DMS79 (cell line): ENCODE results near the gene NLRC4.
"Not testable (repeated sequence)": the region's sequence is repeated elsewhere in the genome, so short reads cannot be mapped to it uniquely, and the experiment has no call there.

ENCODE experiments used
- DNase-seq: peaks from one replicate; lab custom pipeline; 2025; lab: John Stamatoyannopoulos, UW

The NLRC4 gene

DNA sequence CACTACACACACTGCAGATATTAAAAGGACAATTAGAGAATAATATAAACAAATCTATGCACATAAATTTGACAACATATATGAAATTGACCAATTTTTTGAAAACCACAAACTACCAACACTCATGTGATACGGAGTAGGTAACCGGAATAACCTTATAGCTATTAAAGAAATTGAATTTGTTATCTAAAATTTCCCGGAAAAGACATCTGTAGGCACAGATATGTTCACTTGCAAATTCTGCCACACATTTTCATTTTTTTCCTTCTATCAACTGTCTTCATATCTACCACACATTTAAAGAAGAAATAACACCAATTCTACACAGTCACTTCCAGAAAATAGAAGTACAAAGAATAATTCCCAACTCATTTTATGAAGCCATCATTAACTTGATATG lies 22.4 kb downstream of the NLRC4 start:
- DNase-seq = no peak

DNA sequence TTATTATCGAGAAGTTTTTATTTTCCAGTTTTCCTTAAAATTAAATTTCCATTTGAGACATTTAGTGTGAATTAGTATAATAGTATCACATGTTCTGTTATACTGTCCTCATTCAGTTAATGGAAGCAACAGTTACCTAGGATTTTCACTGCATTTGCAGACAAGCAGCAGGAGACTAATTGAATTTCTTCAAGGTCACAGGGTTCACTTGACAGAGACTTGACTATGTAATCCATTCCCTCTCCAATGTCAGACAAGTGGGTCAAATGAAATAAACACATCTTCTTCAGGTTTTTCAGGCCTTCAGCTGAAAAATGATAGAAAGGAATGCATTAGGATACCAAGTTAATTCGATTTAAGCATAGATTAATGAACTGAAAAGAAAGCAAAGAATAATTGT lies 26.7 kb downstream of the NLRC4 start:
- no peak for DNase-seq

DNA sequence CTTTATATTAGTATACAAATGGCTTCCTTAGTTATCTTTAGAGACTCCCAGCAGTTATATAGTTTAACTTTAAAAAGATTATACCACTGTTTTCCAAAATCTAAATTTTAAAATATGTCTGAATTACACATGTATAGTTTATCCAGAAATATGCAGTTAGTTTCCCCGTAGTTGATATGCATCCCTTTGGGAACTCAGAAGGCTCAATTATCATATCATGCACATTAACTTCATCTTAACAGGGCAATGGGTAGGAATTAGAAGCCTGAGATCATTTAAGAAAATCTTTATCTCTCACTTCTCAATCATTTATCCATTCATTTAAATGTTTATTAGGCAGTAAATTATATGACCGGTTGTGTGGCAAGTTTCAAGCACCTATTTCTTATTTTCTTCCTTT lies 27.2 kb downstream of the NLRC4 start:
- DNase-seq = no peak

DNA sequence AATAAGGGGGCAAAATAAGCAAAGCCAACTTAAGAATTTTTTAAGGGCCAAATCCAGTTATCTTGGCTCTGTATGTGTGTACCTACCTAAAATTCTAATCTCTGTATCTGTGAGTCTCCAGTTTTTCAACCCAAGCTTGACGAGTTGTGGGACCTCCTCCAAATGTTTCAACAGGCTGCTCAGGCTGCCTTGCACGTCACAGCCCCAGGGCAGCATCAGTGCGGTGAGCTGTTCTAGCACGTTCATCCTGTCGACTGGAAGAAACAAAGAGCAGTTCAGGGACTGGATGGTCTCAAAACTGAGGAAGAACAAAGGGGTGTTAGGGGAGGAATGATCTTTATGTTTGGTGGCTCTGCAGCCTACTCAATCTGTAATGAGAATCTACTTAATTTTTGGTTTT lies 29.4 kb downstream of the NLRC4 start:
- no peak for DNase-seq

DNA sequence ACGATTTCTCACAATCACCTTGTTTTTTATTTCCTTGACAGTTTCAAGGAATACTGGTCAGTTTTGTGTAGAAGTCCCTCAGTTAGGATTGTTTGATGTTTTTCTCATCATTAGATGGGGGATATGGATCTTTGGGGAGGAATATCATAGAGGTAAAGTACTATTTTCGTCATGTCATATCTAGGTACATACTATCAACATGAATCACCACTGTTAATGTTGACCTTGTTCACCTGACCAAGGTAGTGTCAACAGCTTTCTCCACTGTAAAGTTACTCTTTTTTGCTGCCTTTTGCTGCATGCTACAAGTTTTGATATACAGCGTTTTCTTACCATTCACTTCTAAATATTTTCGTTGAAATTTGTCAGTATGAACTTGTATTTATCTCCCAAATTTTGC lies 32.7 kb downstream of the NLRC4 start:
- no peak for DNase-seq

DNA sequence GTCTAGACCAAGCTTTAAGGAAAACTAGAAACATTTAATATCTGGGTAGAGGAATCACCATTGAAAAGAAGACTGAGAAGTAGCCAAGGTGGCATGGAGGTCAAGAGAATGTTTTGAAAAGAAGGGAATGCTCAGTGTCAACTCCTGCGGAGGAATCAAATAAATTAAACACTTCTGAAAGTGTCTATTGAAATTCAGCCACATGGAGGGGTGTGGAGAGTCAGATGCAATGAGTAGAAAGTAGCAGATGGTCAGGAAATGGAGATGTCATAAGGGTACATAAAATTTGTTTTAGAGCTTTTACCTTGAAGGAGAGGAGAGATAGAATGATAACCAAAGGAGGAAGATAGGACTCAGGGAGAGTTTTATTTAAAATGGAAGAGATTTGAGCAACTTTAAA lies 35.1 kb downstream of the NLRC4 start:
- no peak for DNase-seq

DNA sequence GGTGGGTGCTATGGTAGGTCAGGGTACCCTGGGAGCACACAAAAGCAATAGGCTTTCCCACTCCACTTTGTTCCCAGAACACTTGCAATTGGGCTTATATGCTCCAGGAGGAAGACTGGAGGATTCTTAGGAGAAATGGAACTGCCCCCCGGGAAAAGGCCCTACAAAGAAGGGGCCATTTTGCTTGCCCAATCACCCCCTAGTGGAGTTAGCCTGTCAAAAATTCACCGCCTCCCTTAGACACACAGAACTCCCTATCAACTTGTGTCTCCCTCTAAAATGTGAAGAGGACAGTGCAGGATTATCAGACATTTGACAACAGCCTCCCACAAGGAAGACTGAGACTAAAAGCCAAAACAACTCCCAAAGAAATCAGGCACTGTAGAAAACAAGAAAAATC lies 36.5 kb downstream of the NLRC4 start:
- no peak for DNase-seq

DNA sequence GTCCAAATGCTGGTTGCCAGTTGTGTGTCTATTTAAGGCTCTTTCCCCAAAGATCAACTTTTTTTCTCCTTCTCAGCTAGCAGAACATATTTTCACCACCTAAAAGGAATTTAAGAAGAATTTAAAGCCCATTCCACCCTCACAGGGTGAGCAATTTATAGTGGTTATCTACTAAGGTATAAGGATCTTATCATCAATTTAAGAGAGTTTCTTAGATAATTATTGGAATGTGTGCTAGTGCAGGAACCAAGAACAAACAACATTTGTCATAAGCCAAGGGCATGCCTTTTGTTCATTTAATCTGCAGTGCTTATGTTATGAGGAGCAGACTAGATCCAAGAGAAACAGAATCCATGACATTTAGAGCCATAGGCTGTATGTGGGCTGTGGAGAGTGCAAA lies 37.2 kb downstream of the NLRC4 start:
- no peak for DNase-seq

DNA sequence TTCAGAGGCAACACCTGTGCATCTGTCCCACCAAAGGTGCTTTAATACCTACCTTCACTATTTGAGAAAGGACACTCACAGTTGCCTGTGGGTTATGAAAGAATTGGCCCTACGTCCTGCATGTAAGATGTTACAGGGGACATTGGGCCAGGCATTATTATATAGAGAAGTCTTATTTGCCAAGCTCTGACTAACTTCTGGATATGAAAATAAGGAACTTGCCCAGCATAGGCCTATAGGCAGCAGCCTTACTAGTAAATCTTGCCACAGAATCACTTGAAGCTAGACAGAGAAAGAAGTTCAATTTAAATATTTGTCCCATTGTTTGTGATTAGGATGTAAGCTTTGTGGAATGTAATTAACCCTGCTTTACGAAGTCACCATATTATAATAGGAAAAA lies 41.7 kb downstream of the NLRC4 start:
- DNase-seq = no peak

DNA sequence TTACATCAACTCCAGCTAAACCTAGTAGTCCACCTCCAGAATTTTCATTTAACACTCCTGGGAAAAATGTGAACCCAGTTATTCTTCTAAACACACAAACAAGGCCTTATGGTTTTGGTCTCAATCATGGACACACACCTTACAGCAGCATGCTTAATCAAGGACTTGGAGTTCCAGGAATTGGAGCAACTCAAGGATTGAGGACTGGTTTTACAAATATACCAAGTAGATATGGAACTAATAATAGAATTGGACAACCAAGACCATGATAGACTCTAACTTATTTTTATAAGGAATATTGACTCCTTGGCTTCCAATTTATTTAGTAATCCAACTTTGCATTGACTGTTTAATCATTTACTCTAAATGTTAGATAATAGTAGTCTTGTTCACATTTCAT lies 44.2 kb downstream of the NLRC4 start:
- DNase-seq = no peak

DNA sequence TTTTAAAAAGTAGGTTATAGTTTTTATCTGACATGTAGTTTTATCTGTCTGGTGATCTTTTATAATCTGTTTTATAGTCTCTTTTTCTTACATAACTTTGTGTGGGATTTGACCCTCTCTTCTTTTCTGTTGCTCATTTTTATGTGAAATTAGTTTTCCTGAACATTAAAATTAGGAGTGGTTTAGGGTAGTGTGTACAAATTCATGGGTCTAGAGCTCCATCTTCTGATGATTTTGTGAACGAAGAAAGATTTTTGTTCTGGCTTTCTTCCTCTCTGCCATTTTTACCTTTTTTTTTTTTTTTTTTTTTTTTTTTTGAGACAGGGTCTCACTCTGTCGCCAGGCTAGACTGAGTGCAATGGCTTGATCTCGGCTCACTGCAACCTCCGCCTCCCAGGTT lies 52.4 kb downstream of the NLRC4 start:
- no peak for DNase-seq

DNA sequence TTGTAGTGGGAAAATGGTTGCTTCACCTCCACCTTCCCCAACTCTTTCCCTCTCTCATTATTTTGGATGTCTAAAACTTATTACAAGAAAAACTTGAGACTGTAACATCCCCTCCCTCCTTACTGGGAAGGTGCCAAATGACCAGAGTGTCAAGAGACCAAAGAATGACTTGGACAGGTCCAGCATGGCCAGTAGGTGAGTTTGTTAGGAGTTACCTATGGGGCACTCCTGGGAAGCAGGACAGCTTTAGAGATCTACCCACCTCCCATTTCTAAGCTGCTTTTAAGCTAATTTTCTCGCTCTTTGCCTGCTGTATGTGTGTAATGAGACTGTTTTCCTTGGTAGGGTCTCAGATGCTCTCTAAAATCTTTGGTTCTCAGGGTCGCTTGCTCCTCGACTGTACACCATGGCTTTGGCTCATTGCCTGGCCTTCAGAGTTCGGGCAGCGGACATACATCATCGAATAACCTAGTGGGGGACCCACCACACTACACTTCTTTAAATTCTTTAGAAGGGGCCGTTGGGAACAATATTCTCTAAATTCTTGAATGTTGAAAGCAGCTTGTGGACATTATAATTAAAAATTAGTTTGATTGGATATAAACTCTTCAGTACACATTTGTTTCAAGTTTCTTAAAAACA lies 53.8 kb downstream of the NLRC4 start:
- no peak for DNase-seq

DNA sequence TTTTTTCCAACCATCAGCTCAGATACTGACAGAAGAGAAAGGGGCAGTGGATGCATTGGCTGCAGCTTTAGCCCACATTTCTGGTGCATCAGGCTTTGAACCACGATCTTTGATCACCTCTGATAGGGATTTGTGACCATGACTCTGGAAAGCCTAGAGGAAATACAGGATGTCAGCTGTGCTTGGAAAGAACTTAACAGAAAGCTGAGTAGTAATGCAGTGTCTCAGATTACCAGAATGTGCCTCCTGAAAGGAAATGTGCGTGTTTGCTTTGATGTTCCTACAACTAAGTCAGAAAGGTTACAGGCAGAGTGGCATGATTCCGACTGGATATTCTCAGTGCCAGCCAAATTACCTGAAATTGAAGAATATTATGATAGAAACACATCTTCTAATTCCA lies 61.3 kb downstream of the NLRC4 start:
- not testable (repeated sequence) for DNase-seq

DNA sequence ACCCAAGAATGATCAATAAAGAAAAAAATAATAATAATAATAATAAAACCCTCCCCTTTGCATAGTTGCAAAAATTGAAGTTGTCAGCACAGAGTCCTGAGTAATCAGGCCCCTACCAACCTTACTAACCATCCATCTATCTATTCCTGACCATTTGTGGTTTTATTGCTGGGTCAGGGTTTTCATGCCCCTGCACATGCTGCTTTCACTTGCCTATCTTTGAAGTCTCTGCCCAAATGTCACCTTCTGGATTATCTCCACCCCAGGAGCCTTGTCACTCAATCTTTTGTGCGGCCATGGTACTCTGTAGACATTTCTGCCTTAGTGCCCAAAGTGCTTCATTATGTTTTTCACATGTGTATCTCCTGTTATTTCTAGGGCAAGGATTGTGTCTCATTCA lies 63.9 kb downstream of the NLRC4 start:
- no peak for DNase-seq

DNA sequence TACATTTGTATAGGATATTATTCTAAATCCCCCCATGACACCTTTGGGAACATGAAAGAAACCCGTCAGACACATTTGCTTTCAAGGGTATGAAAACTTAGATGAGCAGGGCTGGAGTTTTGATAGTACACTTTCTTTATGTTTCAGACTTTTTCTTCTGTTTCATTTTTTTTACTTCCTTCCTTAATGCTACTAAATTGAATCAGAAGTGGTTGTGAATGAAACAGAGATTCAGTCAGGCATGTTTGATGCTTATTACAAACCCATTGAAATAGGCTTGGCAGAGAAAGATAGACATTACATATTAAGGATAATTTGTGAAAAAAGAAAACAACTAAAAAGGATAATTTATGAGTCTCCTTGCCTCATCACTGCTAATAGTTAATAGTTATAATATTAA lies 72.3 kb downstream of the NLRC4 start:
- DNase-seq = no peak

DNA sequence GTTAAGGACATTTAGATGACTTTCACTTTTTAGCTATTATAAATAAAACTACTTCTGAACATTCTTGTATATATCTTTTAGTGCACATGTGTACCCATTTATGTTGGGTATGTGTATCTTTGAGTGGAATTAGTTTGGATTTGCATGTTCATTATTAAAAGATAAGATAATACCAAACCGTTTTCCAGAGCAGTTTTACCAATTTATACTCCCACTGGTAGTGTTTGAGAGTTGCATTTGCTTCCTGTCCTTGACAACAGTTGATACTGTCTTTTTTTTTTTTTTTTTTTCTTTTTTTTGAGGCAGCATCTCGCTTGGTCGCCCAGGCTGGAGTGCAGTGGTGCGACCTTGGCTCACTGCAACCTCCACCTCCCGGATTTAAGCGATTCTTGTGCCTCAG lies 75.7 kb downstream of the NLRC4 start:
- no peak for DNase-seq

DNA sequence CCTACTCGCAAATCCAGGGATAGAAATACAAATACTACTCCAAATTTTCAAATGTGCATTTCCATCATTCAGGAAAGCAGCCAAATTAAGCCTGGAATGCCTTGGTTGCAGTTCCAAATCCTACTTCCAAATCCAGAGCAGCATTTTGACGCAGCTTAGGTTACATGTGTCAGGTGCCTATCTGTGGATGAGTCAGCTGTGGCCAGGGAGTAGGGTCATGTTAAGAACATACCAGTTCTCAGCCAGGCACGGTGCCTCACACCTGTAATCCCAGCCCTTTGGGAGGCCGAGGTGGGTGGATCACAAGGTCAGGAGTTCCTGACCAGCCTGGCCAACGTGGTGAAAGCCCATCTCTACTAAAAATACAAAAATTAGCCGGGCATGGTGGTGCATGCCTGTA lies 82.0 kb downstream of the NLRC4 start:
- no peak for DNase-seq
